ENCODE measurements around the gene MUC5AC. TPM values are rescaled to one million over a fixed set of nuclear protein-coding genes. Genes with fewer than 3 reads are reported as not detected.

The MUC5AC gene
- polyA plus RNA-seq, 1 donor from 2014 or later, result not detected

GRCh38 chr11:1225386-1226225 is 67.9 kb downstream of the MUC5AC start:
- H3K4me3 ChIP-seq (ENCODE audit: low read length), result no peak overlapping the region
- no peak overlapping the region for H3K4me2 ChIP-seq (ENCODE audit: low read length)
- H3K36me3 ChIP-seq (ENCODE audit: insufficient read depth, low read length), result no peaks in the 10 kb centered on the region
- H3K9me2 ChIP-seq (ENCODE audit: insufficient read depth, low read length), result no peaks in the 10 kb centered on the region
- no peaks in the 10 kb centered on the region for H3K9me3 ChIP-seq (ENCODE audit: low read length)
- no peak overlapping the region for H2AFZ ChIP-seq (ENCODE audit: low read depth, low read length)
- H3K27ac ChIP-seq (ENCODE audit: low read length), result no peak overlapping the region
- TF ChIP-seq RAD21 (conservative IDR thresholded peaks at IDR 0.05) (no peak), EP300 (conservative IDR thresholded peaks at IDR 0.05; ENCODE audit: poor library complexity, severe bottlenecking) (no peak), MXI1 (conservative IDR thresholded peaks at IDR 0.05; ENCODE audit: poor library complexity, severe bottlenecking) (no peak), POLR2AphosphoS5 (IDR thresholded peaks at IDR 0.05) (no peak), TAF1 (IDR thresholded peaks at IDR 0.05; ENCODE audit: low read depth) (no peak), REST (IDR thresholded peaks at IDR 0.05; ENCODE audit: borderline replicate concordance) (no peak), EZH2 (IDR thresholded peaks at IDR 0.05; ENCODE audit: borderline replicate concordance, insufficient read depth, low read length, poor library complexity, severe bottlenecking) (no peak), CTCF (IDR thresholded peaks at IDR 0.05; ENCODE audit: poor library complexity, severe bottlenecking) (no peak), SMC3 (conservative IDR thresholded peaks at IDR 0.05; ENCODE audit: poor library complexity) (no peak)
- no peaks in the 10 kb centered on the region for H4K20me1 ChIP-seq (ENCODE audit: insufficient read depth)
- no peaks in the 10 kb centered on the region for H3K27me3 ChIP-seq (ENCODE audit: insufficient read depth, low read depth, low read length)
- H3K79me2 ChIP-seq (replicated peaks; ENCODE audit: insufficient read depth, low read length), result no peaks in the 10 kb centered on the region
- no peaks in the 10 kb centered on the region for H3F3A ChIP-seq (ENCODE audit: insufficient read depth, low read length, poor library complexity, severe bottlenecking)
- no peak overlapping the region for H3K9ac ChIP-seq (ENCODE audit: low read length)

- H3K27me3 ChIP-seq (ENCODE audit: insufficient read depth, low read depth, low read length), result no peaks in the 10 kb centered on the region
- no peaks in the 10 kb centered on the region for H3K36me3 ChIP-seq (ENCODE audit: insufficient read depth, low read length)
- no peaks in the 10 kb centered on the region for H3K9me2 ChIP-seq (ENCODE audit: insufficient read depth, low read length)
- no peak overlapping the region for H3K4me2 ChIP-seq (ENCODE audit: low read length)
- H3K4me3 ChIP-seq (ENCODE audit: low read length), result no peak overlapping the region
- H3K79me2 ChIP-seq (replicated peaks; ENCODE audit: insufficient read depth, low read length), result no peaks in the 10 kb centered on the region
- no peaks in the 10 kb centered on the region for H4K20me1 ChIP-seq (ENCODE audit: insufficient read depth)
- H3K27ac ChIP-seq (ENCODE audit: low read length), result no peak overlapping the region
- no peaks in the 10 kb centered on the region for H3K9me3 ChIP-seq (ENCODE audit: low read length)
- no peak overlapping the region for H3K9ac ChIP-seq (ENCODE audit: low read length)
- no peak overlapping the region for H2AFZ ChIP-seq (ENCODE audit: low read depth, low read length)
- no peaks in the 10 kb centered on the region for H3F3A ChIP-seq (ENCODE audit: insufficient read depth, low read length, poor library complexity, severe bottlenecking)
- TF ChIP-seq MXI1 (conservative IDR thresholded peaks at IDR 0.05; ENCODE audit: poor library complexity, severe bottlenecking), result no peak
- no peak for TF ChIP-seq TAF1 (IDR thresholded peaks at IDR 0.05; ENCODE audit: low read depth)
- TF ChIP-seq POLR2AphosphoS5 (IDR thresholded peaks at IDR 0.05), result no peak
- TF ChIP-seq RAD21 (conservative IDR thresholded peaks at IDR 0.05), result no peak
- no peak for TF ChIP-seq EP300 (conservative IDR thresholded peaks at IDR 0.05; ENCODE audit: poor library complexity, severe bottlenecking)
- TF ChIP-seq REST (IDR thresholded peaks at IDR 0.05; ENCODE audit: borderline replicate concordance), result no peak
- no peak for TF ChIP-seq EZH2 (IDR thresholded peaks at IDR 0.05; ENCODE audit: borderline replicate concordance, insufficient read depth, low read length, poor library complexity, severe bottlenecking)
These were observed 68.7 kb downstream of the MUC5AC start for GRCh38 chr11:1226226-1226985.
